DMS53 treated with DMSO at 0.1 percent for 48 hours (cell line): Measurements from ENCODE around the gene LYRM7.
"Not testable (repeated sequence)": the region's sequence is repeated elsewhere in the genome, so short reads cannot be mapped to it uniquely, and the experiment has no call there.

Source experiments
- DNase-seq: peaks from one replicate; lab custom pipeline; 2025; ENCODE audit not compliant: unreplicated experiment; lab: John Stamatoyannopoulos, UW

The LYRM7 gene

DNA sequence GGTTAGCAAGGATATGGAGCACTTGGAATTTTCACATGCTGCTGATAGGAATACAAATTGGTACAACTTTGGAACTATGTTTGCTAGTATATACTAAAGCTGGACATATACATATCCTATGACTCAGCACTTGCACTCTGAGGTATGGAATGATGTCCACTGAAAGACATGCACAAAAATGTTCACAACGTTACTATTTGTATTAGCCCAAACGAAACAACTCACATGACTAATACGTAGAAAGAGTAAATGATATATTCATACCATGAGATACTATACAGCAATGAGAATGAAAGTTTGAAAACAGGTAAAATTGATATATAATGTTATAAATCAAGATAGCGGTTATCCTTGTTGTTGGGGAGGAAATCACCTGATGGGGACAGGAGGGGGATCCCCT is 47.6 kb downstream of the LYRM7 start:
- DNase-seq, result no peak

GRCh38 chr5:131220566-131220965 is 49.8 kb downstream of the LYRM7 start:
- DNase-seq, result no peak

DNA sequence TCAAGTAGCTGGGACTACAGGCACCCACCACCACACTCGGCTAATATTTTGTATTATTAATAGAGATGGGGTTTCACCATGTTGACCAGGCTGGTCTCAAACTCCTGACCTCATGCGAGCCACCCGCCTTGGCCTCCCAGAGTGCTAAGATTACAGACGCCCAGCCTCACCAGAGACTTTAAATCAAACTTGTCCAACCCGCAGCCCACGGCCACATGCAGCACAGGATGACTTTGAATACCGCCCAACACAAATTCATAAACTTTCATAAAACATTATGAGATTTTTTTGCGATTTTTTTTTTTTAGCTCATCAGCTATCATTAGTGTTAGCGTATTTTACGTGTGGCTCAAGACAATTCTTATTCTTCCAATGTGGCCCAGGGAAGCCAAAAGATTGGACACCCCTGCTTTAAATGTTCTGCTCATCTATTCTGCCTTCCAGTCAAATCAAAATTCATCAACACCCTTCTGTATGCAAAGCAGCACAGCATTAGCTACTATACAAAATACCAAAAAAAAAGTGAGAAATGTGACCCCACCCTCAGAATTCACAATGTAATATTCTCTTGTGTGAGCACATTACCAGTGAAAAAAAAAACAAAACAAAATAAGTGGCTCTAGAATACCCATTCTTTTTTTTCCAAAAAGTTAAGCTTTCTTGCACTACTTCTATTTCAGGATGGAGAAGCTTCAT is 50.4 kb downstream of the LYRM7 start:
- DNase-seq, result no peak

- no peak for DNase-seq
Measured at GRCh38 chr5:131221888-131222287, 51.1 kb downstream of the LYRM7 start.

- no peak for DNase-seq
Measured at GRCh38 chr5:131222731-131223130, 52.0 kb downstream of the LYRM7 start.

DNA sequence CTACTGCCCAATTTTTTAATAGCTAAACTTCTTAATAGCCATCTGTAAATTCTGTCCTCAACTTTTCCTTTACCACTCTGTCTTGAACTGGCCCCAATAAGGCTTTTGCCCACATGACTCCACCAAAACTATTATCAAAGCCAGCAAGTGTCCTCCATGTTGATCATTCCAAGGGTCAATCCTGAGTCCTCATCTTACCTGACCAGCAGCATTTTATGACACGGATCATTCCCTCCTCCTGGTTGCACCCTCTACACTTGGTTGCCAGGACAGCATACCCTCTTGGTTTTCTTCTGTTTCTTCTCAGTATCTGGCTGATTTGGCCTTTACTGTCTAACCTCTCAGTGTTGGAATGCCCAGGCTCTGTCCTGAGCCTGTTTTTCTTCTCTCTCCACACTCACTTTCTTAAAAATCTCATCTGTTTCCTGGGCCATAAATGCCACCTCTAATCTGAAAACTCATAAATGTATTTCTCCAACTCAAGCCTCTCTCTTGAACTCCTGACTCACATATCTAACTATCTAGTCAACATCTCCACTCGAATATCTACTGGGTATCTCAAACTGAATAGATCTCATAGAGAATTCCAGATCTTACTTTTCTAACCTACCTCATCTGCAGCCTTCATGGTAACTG is 53.1 kb downstream of the LYRM7 start:
- DNase-seq, result no peak

- DNase-seq, result no peak
Measured at GRCh38 chr5:131224387-131225201, 53.9 kb downstream of the LYRM7 start.

DNA sequence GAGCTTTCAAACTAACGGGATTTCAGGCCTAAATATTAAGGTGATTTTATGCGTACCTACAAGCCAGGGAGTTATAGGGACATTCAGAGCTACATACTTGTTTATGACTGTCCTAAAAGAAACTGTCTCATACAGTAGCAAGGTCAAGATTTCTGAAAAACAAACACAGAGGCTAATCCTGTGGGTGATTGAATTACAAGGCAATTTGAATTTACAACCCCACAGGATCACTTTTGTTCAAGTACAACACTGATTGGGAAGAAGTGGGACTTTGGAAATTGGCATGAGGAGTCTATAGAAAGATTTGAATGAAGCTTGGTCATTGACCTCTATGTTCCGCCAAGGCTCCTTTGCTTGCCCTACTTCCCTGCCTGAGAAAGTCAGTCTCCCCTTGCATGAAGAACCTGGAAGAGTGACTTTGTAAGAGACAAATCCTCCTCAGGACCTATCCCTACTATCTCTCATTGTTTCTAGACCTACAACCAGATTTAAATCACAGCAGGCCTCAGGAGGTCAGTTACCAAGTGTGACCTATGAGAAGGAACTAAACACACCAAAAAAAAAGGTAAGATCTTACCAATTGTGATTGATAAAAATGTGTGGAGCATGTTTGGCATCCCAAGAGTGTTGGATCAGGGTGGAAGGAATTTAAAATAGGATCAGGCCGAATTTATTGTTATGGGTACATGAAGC is 54.7 kb downstream of the LYRM7 start:
- no peak for DNase-seq

DNA sequence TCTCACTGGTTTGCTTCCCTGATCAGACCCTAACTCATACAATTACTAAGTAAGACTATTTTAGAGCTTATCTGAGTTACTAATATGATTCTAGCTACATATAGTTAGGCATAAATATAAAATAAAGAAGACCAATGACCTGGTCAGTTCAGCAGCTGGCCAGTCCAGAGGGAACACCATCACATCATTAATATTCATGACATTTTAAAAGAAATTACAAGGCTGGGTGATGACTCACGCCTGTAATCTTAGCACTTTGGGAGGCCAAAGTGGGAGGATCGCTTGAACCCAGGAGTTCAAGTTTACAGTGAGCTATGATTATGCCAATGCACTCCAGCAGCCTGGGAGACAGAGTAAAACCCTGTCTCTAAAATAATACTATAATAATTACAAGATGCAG is 56.2 kb downstream of the LYRM7 start:
- no peak for DNase-seq

GRCh38 chr5:131228646-131229045 is 57.9 kb downstream of the LYRM7 start:
- no peak for DNase-seq

- DNase-seq, result no peak
Measured at GRCh38 chr5:131229623-131230022, 58.9 kb downstream of the LYRM7 start.

- DNase-seq, result no peak
Measured at GRCh38 chr5:131230406-131230805, 59.7 kb downstream of the LYRM7 start.

DNA sequence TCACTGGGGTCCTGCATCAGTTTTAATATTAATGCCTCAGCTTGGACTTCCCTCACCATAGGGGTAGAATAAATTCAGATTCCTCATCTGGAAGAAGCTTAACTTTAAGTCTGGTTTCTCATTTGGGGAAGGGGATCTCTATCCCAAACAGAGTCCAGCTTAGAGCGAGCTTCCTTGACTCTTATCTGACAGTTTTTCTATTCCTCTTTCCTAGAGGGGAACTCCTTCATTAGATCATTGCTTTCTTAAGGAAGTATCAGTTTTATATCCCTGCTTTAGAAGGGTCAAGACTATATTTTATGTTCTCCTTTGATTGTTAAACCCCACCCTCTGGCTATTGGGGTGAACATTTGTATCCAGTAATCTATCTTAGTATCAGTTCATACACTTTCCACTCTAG is 68.9 kb downstream of the LYRM7 start:
- no peak for DNase-seq

GRCh38 chr5:131242728-131243255 is 72.0 kb downstream of the LYRM7 start:
- no peak for DNase-seq

DNA sequence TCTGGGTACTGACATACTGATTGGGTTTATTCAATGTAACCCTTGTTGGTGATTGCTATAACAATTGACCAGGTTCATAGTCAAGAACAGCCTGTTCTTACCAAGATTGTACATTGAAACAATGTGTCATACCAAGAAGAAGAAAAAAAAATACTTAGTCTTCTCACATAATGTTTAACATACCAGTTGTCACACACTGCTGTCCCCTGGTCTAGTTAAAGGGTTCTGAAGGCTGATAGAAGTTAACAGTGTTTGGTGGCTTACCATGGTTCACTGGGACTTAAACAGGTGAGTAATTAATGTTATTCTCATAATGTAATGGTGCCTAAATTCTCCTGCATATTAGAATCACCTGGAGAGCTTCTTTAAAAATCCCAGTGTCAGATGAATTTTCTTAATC is 74.6 kb downstream of the LYRM7 start:
- DNase-seq, result no peak

DNA sequence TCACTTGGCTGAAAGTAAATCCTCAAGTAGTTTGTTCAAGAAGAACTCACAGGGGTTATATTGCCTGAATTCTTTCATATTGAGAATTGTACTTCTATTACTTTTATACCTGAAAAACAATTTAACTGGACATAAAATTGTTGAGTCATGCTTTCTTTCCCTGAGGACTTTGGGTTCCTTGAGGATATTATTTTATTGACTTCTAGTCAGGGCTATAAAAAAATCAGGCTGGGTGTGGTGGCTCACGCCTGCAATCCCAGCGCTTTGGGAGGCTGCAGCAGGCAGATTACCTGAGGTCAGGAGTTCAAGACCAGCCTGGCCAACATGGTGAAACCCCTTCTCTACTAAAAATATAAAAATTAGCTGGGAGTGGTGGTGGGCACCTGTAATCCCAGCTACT is 75.2 kb downstream of the LYRM7 start:
- DNase-seq, result no peak

DNA sequence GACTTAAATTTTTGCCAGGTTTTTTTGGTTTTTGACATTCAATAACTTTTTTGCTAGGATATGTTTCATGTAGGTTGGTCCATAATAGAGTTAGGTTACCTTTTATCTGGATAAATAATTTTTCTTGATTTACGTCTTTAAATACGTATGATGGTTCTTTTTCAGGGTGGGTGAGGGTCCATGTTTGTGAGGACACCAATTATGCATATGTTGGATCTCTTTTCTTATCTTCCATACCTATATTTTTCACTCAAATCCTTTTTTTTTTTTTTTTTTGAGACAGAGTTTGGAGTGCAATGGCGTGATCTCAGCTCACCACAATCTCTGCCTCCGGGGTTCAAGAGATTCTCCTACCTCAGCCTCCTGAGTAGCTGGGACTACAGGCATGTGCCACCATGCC is 75.8 kb downstream of the LYRM7 start:
- no peak for DNase-seq

DNA sequence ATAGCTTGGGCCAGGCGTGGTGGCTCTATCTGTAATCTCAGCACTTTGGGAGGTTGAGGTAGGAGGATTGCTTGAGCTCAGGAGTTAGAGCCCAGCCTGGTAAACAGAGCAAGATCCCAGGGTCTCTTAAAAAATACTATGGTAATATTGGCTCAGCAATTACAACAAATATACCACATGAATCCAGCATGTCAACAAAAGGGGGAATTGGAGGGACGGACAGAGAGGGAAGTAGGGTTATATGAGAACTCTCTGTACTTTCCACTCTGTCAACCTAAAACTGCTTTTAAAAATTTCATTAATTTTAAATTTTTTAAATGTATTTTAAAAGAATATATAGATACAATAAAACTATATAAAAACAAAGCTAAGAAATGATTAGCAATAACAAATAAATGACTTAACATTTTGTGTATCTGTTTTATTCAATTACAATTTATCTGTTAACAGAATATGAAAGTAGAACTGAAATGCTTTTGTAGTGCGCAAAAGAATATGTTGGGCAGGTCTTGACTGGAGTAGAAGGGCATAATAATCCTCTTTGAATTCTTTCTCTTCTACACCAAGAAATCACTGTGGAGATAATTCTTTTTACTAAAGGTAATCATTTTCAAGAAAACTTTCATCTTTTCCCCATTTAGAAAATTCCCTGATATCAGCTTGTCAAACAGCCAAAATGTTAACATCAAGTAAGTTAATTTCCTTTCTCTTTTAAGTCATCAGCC is 80.2 kb downstream of the LYRM7 start:
- DNase-seq, result no peak

GRCh38 chr5:131252824-131253171 is 82.1 kb downstream of the LYRM7 start:
- DNase-seq, result no peak

DNA sequence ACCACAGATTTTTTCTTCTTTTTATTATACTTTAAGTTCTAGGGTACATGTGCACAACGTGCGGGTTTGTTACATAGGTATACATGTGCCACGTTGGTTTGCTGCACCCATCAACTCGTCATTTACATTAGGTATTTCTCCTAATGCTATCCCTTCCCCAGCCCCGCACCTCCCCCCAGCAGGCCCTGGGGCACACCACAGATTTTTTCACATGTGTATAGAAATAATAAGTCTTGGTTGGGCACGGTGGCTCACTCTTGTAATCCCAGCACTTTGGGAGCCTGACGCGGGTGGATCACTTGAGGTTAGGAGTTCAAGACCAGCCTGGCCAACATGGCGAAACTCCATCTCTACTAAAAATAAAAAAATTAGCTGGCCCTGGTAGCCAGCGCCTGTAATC is 83.3 kb downstream of the LYRM7 start:
- not testable (repeated sequence) for DNase-seq

- DNase-seq, result no peak
Measured at GRCh38 chr5:131254741-131255140, 84.0 kb downstream of the LYRM7 start.
